Activated naive CD8-positive, alpha-beta T cell treated with anti-CD3 and anti-CD28 coated beads, Interleukin-2, amount 50 U/mL, for 16 hours (primary cell): Measurements from ENCODE around the gene CKMT1B.
"Not testable (repeated sequence)": the region's sequence is repeated elsewhere in the genome, so short reads cannot be mapped to it uniquely, and the experiment has no call there.

Source experiments
- DNase-seq: peaks from one replicate; pipeline ENCODE4 v3.0.0-alpha.2; 2020; ENCODE audit warnings: low read depth, low spot score

The CKMT1B gene

DNA sequence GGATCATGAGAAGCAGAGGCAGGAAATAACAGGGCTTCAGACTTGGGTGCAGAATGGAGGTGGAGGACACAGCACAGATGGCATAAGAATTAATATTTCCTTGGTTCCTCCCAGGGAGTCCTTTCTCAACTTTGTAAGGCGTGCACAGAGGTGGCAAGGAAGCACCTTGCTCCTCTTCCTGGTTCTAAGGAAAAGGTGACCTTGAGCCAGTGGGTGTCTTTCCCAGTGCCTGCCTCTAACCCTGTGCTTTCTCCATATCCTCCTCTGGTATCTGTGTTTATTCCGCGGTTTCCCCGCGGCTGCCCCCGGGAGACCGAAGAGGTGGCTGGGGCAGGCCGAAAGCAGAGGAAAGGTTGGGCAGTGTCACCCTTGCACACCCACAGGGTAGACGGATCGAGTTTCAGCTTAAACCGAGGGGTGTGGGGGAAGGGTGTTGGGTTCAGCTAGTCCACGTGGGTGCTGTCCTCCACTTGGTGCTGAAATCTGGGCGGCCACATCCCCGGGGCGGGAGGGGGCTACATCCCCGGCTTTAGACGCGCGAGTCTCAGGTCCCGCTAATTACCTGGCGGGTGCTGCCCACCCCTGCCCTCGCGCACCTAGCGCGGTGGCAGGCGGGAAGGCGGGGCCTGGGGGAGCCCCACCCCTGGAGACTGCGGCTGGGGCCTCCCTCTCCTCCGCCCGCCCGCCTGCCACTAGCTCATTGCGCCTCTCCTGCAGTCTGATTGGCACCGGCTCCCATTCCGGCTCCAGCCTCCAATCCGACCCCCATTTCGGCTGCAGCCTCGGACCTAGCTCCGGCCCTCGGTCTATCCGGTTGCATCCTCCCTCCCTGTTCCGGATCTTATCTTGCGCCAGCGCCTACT, at the start of gene CKMT1B:
Gene CKMT1B (plus strand): TSS at position 700 of the 863 bp plus-strand sequence. CDS start 192 bp downstream, outside the sequence.
- DNase-seq: not testable (repeated sequence)

DNA sequence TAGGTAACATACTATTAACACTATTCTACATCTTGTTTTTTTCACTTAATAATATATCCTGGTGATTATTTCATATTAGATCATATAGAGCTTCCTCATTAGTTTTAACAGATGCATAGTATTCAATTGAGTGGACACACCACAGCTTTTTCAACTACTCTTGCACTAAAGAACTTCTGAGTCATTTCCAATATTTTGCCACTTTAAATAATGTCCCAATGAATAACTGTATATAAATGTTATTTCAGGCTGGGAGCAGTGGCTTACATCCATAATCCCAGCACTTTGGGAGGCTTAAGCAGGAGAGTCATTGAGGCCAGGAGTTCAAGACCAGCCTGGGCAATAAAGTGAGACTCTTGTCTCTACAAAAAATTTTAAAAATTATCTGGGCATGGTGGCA, 49.6 kb upstream of the CKMT1B start:
- no peak for DNase-seq

GRCh38 chr15:43545426-43545825, 48.4 kb upstream of the CKMT1B start:
- no peak for DNase-seq

- no peak for DNase-seq
These were observed 46.3 kb upstream of the CKMT1B start for GRCh38 chr15:43547539-43547938.

- no peak for DNase-seq
These were observed 43.1 kb upstream of the CKMT1B start for GRCh38 chr15:43550527-43551363.

- no peak for DNase-seq
These were observed 41.6 kb upstream of the CKMT1B start for GRCh38 chr15:43552256-43552655.

GRCh38 chr15:43552986-43553385, 40.8 kb upstream of the CKMT1B start:
- DNase-seq: no peak

- not testable (repeated sequence) for DNase-seq
These were observed 31.1 kb upstream of the CKMT1B start for GRCh38 chr15:43562753-43563152.

- not testable (repeated sequence) for DNase-seq
These were observed 30.0 kb upstream of the CKMT1B start for GRCh38 chr15:43563793-43564192.

- DNase-seq: not testable (repeated sequence)
These were observed 27.2 kb upstream of the CKMT1B start for GRCh38 chr15:43566615-43567014.

GRCh38 chr15:43574607-43575006, 19.2 kb upstream of the CKMT1B start:
- not testable (repeated sequence) for DNase-seq

GRCh38 chr15:43589778-43590466, 3.9 kb upstream of the CKMT1B start, which contains the start of gene PPIP5K1:
TSS of gene PPIP5K1 (minus strand) at chr15:43590208. CDS start at chr15:43584504, 5,704 bp downstream.
- not testable (repeated sequence) for DNase-seq

- DNase-seq: not testable (repeated sequence)
These were observed 986 bp upstream of the CKMT1B start for GRCh38 chr15:43592841-43593240.

DNA sequence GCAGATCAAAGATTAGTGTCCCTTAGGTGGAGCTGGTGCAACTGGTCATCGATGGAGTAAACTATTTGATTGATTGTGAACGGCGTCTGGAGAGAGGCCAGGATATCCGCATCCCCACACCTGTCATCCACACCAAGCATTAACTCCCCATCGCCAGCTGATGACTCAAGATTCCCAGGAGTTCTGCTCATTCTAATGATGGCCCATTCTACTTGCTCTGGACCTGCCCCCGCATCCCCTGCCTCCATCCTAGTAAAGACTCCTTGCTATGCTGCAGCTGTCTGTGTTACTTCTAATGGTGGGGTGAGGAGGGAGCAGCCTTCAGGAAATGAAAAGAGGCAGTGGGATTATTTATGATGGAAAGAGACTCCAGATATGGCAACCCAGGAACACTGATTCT, 5.3 kb downstream of the CKMT1B start:
- DNase-seq: not testable (repeated sequence)

DNA sequence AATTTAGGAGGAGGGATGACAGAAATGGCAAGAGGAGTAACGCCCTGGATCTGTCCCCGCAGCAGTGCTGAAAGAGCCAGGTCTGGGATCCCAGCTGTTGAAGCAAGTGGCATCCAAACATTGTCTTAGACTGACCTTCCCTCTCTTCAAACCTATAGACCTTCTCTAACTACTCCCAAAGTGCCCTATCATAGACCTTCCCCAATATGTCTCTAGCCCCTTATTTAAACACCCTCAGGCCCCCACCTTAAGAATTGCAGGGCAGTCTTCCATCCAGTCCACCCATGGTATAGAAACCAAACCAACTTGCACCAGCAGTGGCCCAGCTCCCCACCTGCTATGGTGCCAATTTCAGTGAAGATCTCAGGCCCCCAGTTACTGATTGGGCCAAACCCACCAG, 6.4 kb downstream of the CKMT1B start:
- not testable (repeated sequence) for DNase-seq

- DNase-seq: not testable (repeated sequence)
These were observed 8.4 kb downstream of the CKMT1B start for GRCh38 chr15:43602233-43602632.

GRCh38 chr15:43617750-43618149, 23.9 kb downstream of the CKMT1B start:
- DNase-seq: not testable (repeated sequence)

GRCh38 chr15:43618700-43619099, 24.9 kb downstream of the CKMT1B start, which contains the start of gene STRC:
TSS of gene STRC (minus strand) at chr15:43618800. CDS start at chr15:43618722, 78 bp downstream.
- DNase-seq: not testable (repeated sequence)

DNA sequence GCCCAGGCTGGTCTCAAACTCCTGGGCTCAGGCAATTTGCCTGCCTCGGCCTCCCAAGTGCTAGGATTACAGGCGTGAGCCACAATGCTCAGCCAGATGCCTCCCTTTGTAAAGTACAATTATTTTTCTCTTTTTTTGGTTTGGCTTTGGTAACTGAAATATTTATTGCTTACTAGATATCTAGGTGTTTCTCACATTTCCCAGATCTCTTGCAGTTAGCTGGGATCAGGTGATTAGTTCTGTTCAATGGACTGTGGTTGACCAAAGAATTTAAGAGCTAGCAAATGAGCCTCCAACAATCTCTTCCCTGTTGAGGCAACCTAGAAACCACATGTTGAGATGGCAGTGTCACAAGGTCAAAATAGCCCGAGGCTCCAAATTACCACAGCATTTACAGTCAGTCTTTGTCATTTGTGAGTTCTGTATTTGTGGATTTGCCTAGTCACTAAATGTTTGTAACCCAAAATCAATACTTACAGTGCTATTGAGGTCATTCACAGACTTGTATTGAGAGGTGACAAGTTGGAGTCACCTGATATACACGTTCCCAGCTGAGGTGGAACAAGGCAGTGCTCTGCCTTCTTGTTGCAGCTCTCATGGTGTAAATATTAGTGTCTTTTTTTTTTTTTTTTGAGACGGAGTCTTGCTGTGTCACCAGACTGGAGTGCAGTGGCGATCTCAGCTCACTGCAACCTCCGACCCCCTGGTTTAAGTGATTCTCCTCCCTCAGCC, 28.4 kb downstream of the CKMT1B start:
- DNase-seq: not testable (repeated sequence)

DNA sequence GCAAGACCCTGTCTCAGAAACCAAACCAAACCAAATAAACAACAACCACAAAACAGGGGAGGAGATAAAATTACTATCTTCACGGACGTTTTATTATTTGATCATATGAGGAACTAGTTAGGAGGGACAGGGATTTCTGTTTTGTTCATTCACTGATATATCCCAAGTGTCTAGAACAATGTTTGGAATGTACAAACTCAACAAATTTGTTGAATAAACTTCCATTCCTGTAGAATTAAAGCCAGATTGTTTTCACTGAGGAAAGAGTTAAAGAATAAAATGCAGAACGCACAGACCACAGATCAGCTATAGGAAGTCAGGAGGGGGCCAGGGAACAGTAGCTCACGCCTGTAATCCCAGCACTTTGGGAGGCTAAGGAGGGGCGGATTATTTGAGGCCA, 31.3 kb downstream of the CKMT1B start:
- DNase-seq: no peak

GRCh38 chr15:43626937-43627336, 33.1 kb downstream of the CKMT1B start:
- not testable (repeated sequence) for DNase-seq
